Activated gamma-delta T cell treated with anti-CD3 and anti-CD28 coated beads, Interleukin-2, amount 50 U/mL, for 16 hours (primary cell): ENCODE measurements around the gene BAHCC1.
"Not testable (repeated sequence)": the region's sequence is repeated elsewhere in the genome, so short reads cannot be mapped to it uniquely, and the experiment has no call there.

ENCODE experiments used
- DNase-seq: peaks from one replicate; pipeline ENCODE4 v3.0.0-alpha.2; 2020; ENCODE audit warnings: low read depth

The BAHCC1 gene

DNA sequence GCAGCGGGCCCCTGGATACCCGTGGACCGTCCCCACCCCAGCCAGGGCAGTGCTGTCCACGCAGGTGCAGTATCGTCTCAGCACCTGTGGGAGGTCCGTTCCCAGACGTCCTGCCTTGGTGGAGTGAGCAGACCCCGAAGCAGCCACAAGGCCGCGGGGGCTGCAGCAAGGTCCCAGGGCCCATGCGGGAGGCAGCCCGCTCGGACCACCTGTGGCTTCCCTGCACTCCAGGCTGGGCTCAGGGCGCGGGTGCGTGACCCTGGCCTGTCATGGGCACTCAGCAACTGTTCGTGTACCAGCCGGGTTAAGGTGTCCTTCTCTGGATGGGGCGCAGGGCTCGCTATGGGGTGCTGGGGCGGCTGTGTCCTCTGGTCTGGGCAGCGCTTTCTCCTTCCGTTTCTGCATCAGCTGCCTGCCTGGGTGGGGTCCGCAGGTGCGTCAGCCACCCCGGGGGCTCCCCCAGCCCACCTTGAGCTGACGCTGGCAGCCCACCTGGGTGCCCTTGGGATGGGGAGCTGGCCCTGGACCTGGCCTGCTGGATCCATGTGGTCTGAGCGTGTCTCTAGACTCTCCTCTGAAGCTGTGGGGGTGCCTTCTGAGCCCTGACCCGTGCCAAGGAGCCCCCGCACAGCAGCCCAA, 18.4 kb downstream of the BAHCC1 start:
- DNase-seq, result no peak

DNA sequence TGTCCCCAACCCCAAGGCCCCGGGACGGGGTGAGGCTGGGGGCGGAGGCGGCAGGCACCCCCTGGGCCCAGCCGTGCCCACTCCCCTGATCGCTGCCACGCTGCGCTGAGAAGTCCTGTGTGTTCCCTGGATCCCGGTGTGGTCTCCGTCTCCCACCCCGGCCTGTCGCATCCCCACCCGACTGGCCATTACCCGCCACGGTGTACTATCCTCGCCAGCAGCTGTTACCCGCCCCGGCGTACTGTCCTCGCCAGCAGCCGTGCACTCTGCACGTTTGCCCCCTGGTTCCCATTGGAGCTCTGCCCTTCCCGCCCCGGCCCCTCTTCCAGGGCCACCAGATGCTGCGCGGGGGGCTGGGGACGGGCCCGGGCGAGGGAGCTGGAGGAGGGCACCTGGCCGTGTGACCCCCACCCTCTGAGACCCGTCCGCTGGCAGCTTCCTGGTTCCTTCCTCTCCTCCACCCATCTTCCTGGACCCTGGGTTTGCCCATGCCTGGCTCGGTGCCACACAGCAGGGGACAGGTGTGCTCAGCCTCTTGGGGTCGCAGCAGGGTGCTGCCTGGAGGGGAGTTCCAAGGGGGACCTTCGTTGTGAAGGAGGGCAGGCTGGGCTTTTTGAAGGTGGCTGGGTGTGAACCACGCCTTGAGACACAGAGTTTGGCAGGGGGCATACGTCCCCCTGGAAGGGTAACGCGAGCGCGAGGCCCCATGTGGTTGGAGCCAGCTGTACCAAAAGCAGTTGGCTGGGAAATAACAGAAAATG, 19.7 kb downstream of the BAHCC1 start:
- no peak for DNase-seq

DNA sequence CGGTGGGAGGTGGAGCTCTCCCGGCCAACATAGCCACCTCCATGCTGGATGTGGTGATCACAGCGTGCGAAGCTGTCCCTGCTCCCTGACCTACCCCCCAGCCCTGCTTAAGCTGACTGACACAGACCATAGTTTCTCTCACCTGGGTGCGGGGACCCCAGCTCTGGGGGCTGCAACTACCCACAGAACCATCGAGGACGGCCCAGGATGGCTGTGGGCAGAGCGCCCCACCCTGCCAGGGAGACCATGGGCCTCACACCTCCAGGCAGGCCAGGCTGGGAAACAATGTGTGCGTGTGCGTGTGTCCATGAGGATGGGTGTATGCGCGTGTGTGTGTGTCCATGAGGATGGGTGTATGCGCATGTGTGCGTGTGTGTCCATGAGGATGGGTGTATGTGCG, 20.4 kb downstream of the BAHCC1 start:
- no peak for DNase-seq

DNA sequence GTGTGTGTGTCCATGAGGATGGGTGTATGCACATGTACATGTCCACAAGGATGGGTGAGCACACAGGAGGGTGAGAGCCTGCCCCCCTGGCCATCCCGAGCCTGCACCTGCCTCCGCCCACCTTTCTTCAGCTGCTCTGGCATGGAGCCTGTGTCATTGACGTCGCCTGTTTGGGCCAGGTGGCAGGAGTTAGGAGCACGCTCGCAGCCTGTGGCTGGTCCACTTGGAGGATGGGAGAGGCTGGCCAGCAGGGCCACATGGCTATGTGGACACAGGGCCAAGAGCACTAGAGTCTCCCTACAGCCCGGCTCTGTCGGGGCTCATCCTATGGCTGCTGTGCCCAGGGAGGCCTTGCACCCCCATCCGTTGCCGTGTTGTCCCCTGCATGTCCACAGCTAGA, 21.4 kb downstream of the BAHCC1 start:
- DNase-seq, result no peak

DNA sequence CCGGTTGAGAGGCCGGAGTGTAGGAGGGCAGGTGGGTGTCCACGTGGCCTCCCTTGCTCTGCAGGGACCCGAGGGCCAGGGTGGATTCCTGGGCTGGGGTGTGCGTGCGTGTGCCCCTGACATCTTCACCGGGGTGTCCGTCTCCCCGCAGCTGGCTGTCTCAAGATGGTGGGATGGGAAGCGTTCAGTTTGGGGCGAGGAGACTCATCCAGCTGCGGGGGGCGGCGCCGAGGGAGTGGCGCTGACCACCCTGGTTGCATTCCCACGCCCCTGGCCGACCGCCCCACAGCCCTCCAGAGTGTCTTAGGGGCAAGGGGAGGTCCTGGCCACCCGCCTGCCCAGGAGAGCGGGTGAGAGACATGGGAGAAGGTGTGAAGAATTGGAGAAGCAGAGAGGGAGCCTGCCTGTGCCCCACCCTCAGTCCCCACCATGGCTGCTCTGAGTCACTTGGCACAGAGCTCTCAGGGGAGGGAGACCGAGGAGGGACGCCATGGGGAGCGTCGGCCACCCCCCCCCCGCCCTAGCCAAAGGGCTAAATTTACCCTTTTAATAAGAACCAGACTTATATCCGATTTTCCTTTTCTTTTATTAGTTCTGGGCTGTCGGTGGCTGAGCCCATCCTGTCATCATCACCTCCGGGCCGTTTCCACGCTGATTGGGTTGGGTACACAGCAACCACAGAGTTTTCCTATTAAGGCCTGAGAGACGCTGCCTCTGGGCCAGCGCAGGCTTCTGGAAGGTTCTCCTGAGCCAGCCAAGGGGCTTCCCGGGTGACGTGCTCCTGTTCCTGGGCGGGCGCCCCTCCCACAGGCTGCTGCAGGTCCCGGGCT, 22.0 kb downstream of the BAHCC1 start:
- DNase-seq, result no peak

DNA sequence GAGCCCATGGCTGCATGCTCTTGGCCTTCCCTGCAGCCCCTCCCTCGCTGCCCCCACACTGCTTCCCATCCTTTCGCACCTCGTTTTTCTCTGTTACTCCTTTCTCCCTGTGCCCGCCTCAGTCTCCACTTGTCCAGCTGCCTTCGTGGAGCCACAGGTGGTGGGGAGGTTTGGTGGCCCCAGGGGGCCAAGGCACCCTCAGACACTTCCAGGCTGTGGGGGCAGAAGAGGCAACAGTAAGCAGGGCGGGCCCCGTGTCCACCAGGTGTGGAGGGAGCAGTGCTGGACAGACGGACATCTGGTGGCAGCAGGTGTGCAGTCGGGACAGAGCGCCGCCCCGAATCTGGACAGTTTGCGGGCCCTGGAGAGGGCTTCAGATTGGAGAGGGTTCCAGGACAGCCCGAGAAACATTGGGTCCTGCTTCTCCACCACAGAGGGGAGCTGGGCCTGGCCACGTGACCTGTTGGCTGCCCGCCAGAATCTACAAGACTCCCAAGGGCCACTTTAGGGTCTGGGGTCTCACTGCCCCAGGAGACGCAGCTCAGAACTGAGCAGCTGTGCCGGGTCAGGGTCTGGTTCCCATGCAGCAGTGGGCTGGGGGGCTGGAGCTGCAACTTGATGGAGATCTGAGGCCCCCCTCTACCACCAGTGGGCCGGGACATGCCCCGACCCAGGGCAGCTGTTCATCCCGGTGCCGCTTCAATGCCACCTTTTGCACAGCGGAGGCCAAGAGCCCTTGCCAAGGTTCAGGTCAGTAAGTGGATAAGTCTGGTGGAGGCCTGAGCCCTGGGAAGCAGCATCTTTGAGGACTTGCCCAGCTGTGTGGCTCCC, 22.8 kb downstream of the BAHCC1 start:
- DNase-seq, result no peak

DNA sequence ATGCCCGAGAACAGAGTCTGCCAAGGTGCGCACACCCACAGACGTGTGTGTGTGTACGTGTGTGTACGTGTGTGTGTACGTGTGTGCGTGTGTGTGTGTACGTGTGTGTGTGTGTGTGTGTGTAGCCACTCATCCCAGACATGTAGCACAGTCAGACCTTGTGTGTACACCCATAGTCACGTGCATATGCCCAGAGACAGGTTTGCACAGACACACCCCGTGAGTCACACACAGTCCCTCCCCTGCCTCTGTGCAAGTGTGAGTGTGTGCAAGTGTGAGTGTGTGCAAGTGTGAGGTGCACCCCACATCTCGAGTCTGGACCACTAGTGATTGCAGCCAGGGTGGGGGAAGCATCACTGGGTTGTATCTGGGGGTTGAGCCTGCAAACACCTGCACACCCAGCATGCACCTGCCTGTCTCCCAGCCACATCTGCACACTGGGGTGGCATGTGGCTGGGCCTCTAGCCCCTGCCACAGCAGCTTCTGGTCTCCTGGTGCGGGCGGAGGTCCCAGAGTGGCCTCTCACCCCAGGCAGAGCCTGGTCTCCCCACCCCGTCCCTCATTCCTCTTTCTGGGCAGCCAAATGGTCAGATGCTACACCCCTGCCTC, 23.6 kb downstream of the BAHCC1 start:
- no peak for DNase-seq

DNA sequence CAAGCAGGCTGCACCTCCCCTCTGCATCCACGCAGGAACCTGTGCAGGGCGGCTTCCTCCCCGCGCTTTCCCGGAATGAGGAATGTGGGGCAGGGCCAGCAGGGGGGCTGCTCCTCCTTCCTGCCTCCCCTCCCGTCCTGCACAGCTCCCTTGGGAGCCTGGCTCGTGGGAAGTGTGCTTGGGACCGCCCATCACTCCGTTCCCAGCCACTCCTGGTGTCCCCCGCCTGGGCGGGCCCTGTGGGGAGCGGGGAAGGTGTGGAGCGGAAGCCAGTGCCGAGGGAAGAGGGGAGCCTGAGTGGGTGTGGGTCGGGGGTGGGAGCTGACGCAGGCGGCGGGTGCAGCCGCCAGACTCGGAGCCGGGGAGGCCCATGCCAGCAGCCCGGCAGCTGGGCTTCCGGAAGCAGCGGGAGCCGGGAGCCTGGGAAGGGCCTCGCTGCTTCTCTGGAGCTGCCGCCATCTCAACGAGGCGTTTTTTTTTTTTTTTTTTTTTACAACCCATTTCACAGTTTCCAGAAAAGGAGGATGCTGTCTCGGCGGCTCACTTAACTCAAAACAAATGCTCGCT, 24.1 kb downstream of the BAHCC1 start:
- no peak for DNase-seq

DNA sequence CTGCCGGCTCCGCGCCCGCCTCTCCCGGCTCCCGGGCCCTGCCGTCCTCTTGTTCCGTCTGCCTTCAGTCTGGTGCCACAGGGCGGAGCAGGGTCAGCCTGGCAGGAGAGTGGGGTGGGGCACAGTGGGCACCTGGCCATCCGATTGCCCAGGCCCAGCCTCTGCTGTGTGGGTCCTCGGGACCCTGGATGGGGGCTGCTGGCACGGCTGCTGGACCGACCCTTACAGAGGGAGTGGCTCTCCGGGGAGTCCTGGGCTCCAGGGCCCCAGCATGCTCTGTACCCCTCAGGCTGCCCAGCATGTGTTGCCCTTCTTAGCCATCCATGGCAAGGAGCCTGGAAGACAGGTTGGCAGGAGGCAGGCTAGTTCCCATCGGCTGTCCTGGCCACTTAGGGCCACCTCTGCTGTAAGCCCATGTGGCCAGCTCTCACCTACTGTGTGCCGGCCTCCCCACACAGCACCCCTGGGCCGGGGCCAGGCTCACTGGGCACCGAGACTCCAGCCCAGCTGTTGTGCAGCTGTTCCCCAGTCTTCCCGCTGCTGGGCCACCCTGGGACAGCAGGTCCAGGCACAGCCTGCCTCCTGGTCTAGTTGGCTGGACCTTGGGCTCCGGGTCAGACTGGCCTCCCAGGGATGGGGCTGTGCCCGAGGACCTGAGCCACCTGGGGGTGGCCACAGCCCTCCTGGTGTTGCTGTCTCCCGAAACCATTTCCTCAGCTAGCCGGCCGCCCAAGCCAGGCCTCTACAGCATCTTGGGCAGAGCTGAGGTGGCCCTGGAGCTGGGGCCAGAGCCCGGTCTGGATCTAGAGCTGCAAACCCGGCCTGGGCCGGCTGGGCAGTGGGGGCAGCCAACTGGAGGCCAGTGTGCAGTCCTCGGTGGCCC, 24.9 kb downstream of the BAHCC1 start:
- no peak for DNase-seq

DNA sequence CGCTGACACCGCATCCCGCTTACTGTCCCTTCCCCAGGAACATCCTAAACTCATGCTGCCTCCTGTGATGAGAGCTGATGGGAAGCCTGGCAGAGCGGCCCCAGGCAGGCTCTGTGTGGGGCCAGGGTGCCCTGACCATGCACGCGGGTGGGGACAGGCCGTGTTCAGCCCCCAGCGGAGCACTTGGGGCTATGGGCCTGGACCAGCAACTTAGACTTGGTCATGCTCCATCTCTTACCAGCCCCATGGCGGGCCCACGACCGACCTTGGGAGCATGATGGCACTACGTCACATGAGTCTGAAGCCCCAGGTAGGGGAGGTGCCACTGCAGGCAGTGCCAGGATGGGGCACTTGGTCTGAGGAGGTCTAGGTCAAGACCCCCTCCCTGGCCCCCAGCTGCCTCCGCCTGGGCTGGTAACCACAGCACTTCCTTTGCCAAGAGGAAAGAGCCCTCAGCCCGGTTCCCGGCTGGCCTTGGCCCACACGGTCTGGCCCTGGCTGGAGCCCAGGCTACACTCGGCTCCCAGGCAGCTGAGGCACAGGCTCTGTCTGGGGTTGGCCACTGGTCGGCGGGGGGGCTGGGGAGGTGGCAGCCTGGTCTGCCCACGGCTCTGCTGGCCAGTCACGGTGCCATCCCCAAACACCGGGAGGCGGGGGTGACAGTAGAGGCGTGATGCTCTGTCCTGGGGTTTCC, 25.7 kb downstream of the BAHCC1 start:
- DNase-seq, result no peak

DNA sequence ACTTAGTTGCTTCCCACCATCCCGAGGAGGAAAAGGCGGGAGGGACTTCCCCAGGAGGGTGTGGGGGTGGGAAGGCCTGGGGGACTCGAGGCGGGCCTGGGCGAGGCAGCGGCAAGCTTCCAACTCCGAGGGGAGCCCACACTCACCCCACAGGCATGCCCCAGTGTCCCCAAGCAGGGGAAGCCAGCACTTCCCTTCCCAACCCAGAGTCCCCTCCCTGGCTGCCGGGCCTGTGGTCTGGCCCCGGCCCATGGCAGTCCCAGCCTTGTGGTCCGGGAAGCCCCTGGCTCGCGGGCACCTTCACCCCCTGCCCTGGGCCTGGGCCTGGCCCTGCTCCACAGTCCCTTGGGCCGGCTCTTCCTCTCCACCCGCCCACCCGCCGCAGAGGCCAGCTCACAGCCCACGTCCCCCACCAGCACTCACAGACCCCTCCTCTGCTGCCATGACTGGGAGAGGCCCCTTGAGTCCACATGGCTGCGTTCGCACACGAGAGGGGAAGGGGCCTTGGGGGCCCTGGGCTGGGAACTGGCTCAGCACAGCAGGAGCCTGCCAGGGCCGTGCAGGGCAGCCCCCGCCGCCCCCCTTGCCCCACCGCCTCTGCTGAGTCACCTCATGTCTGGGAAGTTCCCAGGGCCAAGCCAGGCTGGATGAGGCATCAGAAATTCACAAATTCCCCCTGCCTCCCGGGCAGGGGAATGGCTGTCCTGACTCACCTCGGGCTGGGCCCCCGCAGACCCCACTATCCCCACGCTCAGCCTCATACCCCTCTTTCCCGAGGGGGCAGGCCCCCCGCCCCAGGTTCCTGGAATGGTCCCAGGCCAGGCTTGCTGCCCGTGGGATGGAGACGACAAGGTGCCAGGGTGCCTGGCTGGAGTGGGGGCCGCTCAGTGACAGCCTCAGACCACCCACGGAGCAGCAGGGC, 27.8 kb downstream of the BAHCC1 start:
- DNase-seq, result no peak

DNA sequence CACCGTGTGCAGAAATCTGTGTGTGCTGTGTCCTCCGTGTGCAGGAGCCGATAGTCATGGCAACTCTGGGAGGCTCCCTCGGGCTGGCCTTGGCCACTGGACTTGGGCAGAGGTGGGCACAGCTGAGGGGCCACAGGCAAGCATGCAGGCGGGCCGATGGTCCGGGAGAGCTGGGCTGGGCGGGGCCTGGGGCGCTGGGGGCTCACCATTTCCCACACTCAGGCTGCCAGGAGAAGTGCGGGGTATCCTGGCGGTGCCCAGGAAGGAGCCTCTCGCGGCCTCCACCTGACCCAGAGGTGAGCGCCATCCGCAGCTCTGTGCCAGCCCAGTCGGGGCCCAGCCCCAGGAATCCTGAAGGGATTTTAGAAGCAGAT, 28.4 kb downstream of the BAHCC1 start:
- DNase-seq, result no peak

DNA sequence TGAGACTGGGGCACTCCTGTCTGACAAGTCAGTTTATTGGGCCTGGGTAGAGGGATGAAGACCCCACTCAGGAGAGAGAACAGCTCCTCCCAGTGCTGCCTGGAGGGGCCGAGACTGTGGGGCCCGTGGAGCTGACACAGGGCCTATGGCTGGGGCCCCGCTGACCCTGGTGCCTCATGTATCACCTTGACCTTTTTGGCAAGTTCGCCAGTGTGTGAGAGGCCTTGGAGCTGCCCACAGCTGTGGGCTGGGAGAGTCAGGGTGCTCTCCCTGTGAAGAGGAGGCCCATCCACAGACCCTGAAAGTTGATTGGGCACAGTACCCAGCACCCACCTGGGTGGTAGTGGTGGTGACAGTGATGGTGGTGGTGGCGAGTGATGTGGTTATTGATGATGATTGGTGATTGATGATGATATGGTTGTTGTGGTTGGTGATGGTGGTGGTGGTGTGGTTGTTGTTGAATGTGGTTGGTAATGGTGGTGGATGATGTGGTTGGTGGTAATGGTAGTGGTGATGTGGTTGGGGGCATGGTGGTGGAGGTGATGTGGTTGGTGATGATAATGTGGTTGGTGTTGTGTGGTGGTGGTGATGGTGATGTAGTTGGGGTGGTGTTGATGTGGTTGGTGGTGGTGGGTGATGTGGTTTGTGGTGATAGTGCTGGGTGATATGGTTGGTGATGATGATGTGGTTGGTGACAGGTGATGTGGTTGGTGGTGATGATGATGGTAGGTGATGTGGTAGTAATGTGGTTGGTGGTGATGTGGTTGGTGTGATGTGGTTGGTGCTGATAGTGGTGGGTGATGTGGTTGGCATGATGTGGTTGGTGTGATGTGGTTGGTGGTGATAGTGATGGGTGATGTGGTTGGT, 29.1 kb downstream of the BAHCC1 start:
- no peak for DNase-seq

DNA sequence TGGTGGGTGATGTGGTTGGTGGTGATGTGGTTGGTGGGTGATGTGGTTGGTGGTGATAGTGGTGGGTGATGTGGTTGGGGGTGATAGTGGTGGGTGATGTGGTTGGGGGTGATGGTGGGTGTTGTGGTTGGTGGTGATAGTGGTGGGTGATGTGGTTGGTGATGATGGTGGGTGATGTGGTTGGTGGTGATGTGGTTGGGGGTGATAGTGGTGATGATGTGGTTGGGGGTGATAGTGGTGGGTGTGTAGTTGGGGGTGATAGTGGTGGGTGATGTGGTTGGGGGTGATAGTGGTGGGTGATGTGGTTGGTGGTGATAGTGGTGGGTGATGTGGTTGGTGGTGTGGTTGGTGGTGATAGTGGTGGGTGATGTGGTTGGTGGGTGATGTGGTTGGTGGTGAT, 29.8 kb downstream of the BAHCC1 start:
- not testable (repeated sequence) for DNase-seq

DNA sequence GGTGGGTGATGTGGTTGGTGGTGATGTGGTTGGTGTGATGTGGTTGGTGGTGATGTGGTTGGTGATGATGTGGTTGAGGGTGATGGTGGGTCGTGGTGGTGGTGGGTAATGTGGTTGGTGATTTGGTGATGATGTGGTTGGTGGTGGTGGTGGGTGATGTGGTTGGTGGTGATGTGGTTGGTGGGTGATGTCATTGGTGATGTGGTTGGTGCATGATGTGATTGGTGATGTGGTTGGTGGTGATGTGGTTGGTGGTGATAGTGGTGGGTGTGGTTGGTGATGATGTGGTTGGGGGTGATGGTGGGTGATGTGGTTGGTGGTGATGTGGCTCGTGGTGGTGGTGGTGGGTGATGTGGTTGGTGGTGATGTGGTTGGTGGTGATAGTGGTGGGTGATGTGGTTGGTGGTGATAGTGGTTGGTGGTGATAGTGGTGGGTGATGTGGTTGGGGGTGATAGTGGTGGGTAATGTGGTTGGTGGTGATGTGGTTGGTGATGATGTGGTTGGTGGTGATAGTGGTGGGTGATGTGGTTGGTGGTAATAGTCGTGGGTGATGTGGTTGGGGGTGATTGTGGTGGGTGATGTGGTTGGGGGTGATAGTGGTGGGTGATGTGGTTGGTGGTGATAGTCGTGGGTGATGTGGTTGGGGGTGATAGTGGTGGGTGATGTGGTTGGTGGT, 30.6 kb downstream of the BAHCC1 start:
- DNase-seq, result not testable (repeated sequence)

DNA sequence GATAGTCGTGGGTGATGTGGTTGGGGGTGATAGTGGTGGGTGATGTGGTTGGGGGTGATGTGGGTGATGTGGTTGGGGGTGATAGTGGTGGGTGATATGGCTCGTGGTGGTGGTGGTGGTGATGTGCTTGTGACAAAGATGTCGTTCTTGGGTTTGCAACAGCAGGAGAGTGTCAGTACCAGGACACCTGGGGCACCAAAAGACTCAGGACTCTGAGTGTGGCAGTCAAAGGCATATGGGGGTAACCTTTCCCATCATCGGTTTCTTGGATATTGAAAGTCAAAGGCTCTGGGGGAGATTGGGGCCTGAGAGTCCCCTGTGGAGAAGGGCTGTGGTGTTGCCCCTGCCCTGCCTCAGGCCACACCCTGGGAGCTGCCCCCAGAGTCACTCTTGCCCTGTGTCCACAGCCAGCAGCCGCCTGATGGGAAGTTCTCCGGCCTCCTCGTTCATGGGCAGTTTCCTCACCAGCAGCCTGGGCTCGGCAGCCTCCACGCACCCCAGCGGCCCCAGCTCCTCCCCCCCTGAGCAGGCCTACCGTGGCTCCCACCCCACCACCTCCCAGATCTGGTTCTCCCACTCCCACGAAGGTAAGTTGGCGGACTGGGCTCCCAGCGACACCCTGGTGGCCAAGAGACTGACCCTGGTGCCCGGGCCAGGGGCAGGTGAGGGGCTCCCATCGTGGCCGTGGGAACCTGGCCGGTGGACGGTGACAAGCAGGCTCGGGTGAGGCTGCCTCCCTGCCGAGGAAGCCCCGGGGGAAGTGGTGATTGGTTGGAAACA, 31.3 kb downstream of the BAHCC1 start:
- no peak for DNase-seq
